ENCODE results near the gene ELOVL4.

DNA sequence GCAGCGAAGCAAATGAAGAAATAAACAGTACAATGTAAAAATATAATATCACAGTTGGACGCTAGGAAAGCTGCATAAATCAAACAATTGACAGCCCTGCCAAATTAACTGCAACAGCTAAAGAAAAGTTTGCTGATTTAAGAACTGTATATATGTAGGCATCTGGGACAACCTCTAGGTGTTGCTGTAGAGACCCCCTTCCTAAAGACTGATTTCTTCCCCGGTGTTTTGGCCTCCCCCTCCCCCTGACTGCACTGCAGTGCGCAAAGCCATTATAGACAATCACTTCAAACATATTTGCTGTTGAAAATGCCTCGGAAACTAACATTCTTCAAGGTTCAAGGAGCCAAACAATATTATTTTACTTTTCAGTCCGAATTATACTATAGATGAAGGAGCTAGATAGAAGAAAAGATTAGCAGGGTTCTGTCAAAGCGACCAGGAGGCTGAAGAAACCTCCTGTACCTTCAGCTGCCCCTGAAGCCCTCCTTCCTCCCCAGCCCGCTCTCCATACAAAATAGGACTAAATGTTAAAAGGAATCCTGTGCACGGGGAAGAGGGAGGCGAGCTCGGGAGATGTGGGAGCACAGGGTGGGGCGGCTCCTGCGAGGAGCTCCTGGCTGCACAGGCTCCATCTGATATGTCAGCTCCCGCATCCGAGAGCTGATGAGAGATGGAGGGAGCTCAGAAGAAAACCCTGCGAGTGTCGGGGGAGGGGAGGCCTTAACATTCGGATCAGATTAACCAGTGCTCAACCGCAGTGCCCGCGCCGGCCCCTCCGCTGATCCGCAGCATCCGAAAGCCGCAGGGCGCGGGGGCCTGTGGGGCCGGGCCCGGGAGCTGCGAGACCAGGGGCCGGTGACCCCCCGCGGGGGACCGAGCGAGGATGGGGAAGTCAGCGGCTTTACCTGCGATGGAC lies 822 bp downstream of the ELOVL4 start:
- TF ChIP-seq, protein P1, sequence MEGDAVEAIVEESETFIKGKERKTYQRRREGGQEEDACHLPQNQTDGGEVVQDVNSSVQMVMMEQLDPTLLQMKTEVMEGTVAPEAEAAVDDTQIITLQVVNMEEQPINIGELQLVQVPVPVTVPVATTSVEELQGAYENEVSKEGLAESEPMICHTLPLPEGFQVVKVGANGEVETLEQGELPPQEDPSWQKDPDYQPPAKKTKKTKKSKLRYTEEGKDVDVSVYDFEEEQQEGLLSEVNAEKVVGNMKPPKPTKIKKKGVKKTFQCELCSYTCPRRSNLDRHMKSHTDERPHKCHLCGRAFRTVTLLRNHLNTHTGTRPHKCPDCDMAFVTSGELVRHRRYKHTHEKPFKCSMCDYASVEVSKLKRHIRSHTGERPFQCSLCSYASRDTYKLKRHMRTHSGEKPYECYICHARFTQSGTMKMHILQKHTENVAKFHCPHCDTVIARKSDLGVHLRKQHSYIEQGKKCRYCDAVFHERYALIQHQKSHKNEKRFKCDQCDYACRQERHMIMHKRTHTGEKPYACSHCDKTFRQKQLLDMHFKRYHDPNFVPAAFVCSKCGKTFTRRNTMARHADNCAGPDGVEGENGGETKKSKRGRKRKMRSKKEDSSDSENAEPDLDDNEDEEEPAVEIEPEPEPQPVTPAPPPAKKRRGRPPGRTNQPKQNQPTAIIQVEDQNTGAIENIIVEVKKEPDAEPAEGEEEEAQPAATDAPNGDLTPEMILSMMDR (IDR thresholded peaks at IDR 0.05) = no peak
- no peak for TF ChIP-seq POLR2A (IDR thresholded peaks at IDR 0.05)
